ENCODE data around the gene NTM. TPM values are rescaled to one million over a fixed set of nuclear protein-coding genes. Genes with fewer than 3 reads are reported as not detected.

Gene NTM
- total RNA-seq, 1 donor from 2014 or later: not detected

- ATAC-seq: no peak
- no peak for DNase-seq (ENCODE audit: low spot score)
Observed at GRCh38 chr11:131458421-131458820, 88.0 kb downstream of the NTM start.

- no peak for ATAC-seq
- DNase-seq (ENCODE audit: low spot score): no peak
Observed at GRCh38 chr11:131460931-131461330, 90.5 kb downstream of the NTM start.

GRCh38 chr11:131462622-131463021 is 92.2 kb downstream of the NTM start:
- DNase-seq (ENCODE audit: low spot score): no peak
- no peak for ATAC-seq

- ATAC-seq: no peak
- DNase-seq (ENCODE audit: low spot score): no peak
Observed at GRCh38 chr11:131463162-131463561, 92.7 kb downstream of the NTM start.

GRCh38 chr11:131463649-131464425 is 93.4 kb downstream of the NTM start:
- ATAC-seq (no peak), DNase-seq (ENCODE audit: low spot score) (no peak)

GRCh38 chr11:131464461-131464860 is 94.0 kb downstream of the NTM start:
- ATAC-seq: no peak

GRCh38 chr11:131465039-131465438 is 94.6 kb downstream of the NTM start:
- no peak for DNase-seq (ENCODE audit: low spot score)
- no peak for ATAC-seq

More at GRCh38 chr11:131464461-131464860, 94.0 kb downstream of the NTM start:
- no peak for DNase-seq (ENCODE audit: low spot score)

- no peak for ATAC-seq
- DNase-seq (ENCODE audit: low spot score): no peak
Observed at GRCh38 chr11:131465746-131466145, 95.3 kb downstream of the NTM start.

GRCh38 chr11:131467645-131468394 is 97.4 kb downstream of the NTM start:
- DNase-seq (ENCODE audit: low spot score) (no peak), ATAC-seq (no peak)

GRCh38 chr11:131468565-131468964 is 98.2 kb downstream of the NTM start:
- ATAC-seq: no peak
- no peak for DNase-seq (ENCODE audit: low spot score)

- ATAC-seq: no peak
- DNase-seq (ENCODE audit: low spot score): no peak
Observed at GRCh38 chr11:131470216-131470925, 100.0 kb downstream of the NTM start.

GRCh38 chr11:131471976-131472375 is 101.6 kb downstream of the NTM start:
- ATAC-seq: no peak

GRCh38 chr11:131474947-131475346 is 104.5 kb downstream of the NTM start:
- ATAC-seq (no peak), DNase-seq (ENCODE audit: low spot score) (no peak)

More at GRCh38 chr11:131471976-131472375, 101.6 kb downstream of the NTM start:
- DNase-seq (ENCODE audit: low spot score): no peak

GRCh38 chr11:131476266-131476665 is 105.9 kb downstream of the NTM start:
- no peak for ATAC-seq
- DNase-seq (ENCODE audit: low spot score): no peak

GRCh38 chr11:131478341-131478740 is 107.9 kb downstream of the NTM start:
- no peak for DNase-seq (ENCODE audit: low spot score)
- no peak for ATAC-seq

GRCh38 chr11:131481303-131481702 is 110.9 kb downstream of the NTM start:
- ATAC-seq: peak; percentile 77
- DNase-seq (ENCODE audit: low spot score): no peak

GRCh38 chr11:131481971-131482370 is 111.6 kb downstream of the NTM start:
- no peak for ATAC-seq
- DNase-seq (ENCODE audit: low spot score): no peak

GRCh38 chr11:131483453-131483852 is 113.0 kb downstream of the NTM start:
- no peak for DNase-seq (ENCODE audit: low spot score)
- ATAC-seq: no peak

GRCh38 chr11:131483877-131484276 is 113.5 kb downstream of the NTM start:
- ATAC-seq: no peak
- DNase-seq (ENCODE audit: low spot score): no peak

- DNase-seq (ENCODE audit: low spot score) (no peak), ATAC-seq (no peak)
Observed at GRCh38 chr11:131486100-131486499, 115.7 kb downstream of the NTM start.

GRCh38 chr11:131486937-131487635 is 116.7 kb downstream of the NTM start:
- ATAC-seq (no peak), DNase-seq (ENCODE audit: low spot score) (no peak)
